Colonic mucosa (tissue), 4 donors: ENCODE results near the gene SH3D19. TPM values are rescaled to one million over a fixed set of nuclear protein-coding genes. Genes with fewer than 3 reads are reported as not detected.

ENCODE experiments used
- DNase-seq: peaks from one replicate; pipeline ENCODE4 v3.0.0-alpha.2; 2020
- H3K27ac ChIP-seq: fragments of 200-600 bp; one replicate; pipeline ENCODE4 v1.8.0; 2021
- H3K27me3 ChIP-seq: fragments of 200-600 bp; one replicate; pipeline ENCODE4 v1.8.0; 2021
- H3K36me3 ChIP-seq: fragments of 200-600 bp; one replicate; pipeline ENCODE4 v1.8.0; 2021
- H3K4me1 ChIP-seq: fragments of 200-600 bp; one replicate; pipeline ENCODE4 v1.8.0; 2021; ENCODE audit warnings: mild to moderate bottlenecking
- H3K4me3 ChIP-seq: fragments of 200-600 bp; one replicate; pipeline ENCODE4 v1.8.0; 2021
- H3K9ac ChIP-seq, 2 donors: one replicate each; pipeline ENCODE4 v1.7.0; 2013; ENCODE audit warnings: control low read depth in 2 of 2, low read depth in 2 of 2, low read length in 2 of 2
- H3K9me3 ChIP-seq: fragments of 200-600 bp; one replicate; pipeline ENCODE4 v1.8.0; 2021
- CTCF ChIP-seq: fragments of 200-600 bp; IDR thresholded peaks from one replicate; pipeline ENCODE4 v1.8.0; 2022; ENCODE audit warnings: antibody characterized with exemption, mild to moderate bottlenecking
- intact Hi-C: fragments of 100-400 bp; cut with DNase I; formaldehyde crosslinking; loops from one replicate; pipeline ENCODE4 v1.14.1; 2022
- total RNA-seq, 2 donors: library from RNA; stranded (reverse); fragmentation: NEBNext Ultra II Directional in 1 of 2; extraction: Animal tissue kit (Norgen Biotek cat#: 25700) in 1 of 2; gene quantifications; one replicate each; pipeline ENCODE4 v1.2.1, GENCODE V29; 2021
- donor health status: healthy.
- donor health status: DM: no; HTN: no; CAD: no.
- donor health status: DM: no; HTN: no; CAD: no.

The SH3D19 gene
- total RNA-seq, 2 donors from 2014 or later = 75.5 to 104 TPM

DNA sequence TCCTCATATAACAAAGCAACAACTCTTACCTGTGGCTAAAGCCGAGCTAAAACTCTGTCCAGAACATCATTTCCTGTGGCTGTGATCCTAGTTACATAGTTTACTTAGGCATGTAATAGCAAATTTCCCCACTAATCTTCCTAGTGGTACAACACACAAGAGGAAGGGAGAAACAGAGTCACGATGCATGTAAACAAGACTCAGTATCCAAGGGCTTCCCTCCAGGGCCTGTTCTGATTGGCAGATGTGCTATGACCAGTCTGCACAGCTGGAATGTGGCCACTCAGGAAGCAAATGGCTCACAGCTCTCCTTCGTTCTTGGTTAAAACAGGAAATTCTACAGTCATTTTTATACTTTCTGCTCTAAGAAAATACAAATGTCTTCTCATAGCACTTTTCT, 97.7 kb downstream of the SH3D19 start:
- Histone ChIP-seq H3K4me3 (no peak overlapping the region), H3K36me3 (no peaks in the 10 kb centered on the region), H3K27ac (peak overlapping the region; percentile 18), H3K9ac (no peak overlapping the region), H3K4me1 (no peaks in the 10 kb centered on the region), H3K9me3 (no peaks in the 10 kb centered on the region), H3K27me3 (no peaks in the 10 kb centered on the region)
- intact Hi-C loops = no loop called here
- no peak for TF ChIP-seq CTCF
- no peak for DNase-seq

GRCh38 chr4:151227172-151227571, 98.2 kb downstream of the SH3D19 start:
- TF ChIP-seq CTCF = no peak

DNA sequence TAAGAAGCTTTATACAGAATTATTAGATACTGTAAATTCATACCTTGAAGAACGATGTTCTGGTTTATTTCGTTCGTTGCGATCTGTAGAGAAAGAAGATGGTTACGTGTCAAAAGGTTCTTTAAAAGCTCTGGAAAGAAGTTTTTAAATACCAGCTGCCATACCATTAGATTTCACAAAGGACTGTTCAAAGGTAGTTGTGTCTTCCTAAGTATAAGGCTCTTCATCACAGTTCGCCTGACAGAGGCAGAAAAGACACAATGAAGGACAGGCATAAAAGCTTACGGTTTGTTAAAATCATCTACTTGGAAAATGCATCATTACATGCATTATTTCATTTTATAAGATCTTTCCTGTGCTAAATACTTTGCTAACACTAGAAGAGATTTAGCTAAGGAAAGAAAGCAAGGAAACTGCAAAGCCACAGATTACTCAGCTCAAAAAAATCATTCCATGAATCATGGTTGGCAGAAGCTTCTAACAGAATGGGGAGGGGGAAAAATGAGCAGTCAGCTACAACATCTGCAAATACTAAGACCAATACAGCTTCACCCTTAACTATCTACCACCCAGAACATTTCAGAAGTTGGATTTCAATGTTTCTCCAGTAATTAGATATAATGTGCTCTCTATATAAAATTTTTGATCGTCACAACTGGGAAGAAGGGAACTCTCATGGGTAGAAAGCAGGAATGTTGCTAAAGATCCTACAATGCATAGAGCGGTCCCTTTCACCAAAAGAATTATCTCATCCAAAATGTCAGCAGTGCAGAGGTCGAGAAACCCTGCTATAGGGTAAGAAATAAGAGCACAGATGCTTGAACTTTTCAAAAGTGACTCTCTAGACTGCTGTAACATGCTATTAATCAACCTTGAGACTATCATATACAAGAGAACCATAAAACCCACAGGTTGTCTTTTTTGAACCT, 99.1 kb downstream of the SH3D19 start:
- peak overlapping the region; percentile 51 for H3K27ac ChIP-seq
- no peak overlapping the region for H3K4me3 ChIP-seq
- H3K36me3 ChIP-seq = no peaks in the 10 kb centered on the region
- TF ChIP-seq CTCF = no peak
- no peaks in the 10 kb centered on the region for H3K9me3 ChIP-seq
- H3K9ac ChIP-seq = no peak overlapping the region
- H3K27me3 ChIP-seq = no peaks in the 10 kb centered on the region
- H3K4me1 ChIP-seq = no peaks in the 10 kb centered on the region
- DNase-seq = no peak
- intact Hi-C loops = no loop called here

More at GRCh38 chr4:151227172-151227571, 98.2 kb downstream of the SH3D19 start:
- DNase-seq = no peak
- H3K27me3 ChIP-seq = no peaks in the 10 kb centered on the region
- peak overlapping the region; percentile 18 for H3K27ac ChIP-seq
- intact Hi-C loops = no loop called here
- no peaks in the 10 kb centered on the region for H3K9me3 ChIP-seq
- H3K4me3 ChIP-seq = no peak overlapping the region
- no peaks in the 10 kb centered on the region for H3K36me3 ChIP-seq
- no peaks in the 10 kb centered on the region for H3K4me1 ChIP-seq
- H3K9ac ChIP-seq = no peak overlapping the region

- H3K27me3 ChIP-seq = no peaks in the 10 kb centered on the region
Observed at GRCh38 chr4:151223465-151223864, 101.9 kb downstream of the SH3D19 start.

DNA sequence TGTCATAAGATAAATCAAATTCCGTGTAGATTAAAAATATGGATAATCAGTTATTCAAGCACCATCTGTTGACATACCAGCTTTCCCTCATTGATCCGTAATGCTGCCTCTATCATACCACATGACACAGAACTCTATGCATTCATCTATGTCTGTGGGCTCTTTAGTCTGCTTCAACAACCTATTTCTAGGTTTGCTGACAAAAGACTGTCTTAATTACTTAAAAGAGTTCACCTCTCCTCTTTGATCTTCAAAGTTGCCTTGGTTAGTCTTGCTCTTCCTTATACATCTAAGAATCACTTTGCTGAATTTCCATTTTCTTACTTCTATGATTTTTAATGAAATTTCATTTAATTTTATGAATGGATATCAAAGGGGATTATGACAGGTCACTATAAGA, 105.5 kb downstream of the SH3D19 start:
- H3K36me3 ChIP-seq = no peaks in the 10 kb centered on the region
- H3K9me3 ChIP-seq = no peaks in the 10 kb centered on the region
- no peaks in the 10 kb centered on the region for H3K4me1 ChIP-seq
- intact Hi-C loops = no loop called here
- no peak overlapping the region for H3K9ac ChIP-seq
- no peak for DNase-seq
- no peak overlapping the region for H3K27ac ChIP-seq
- H3K27me3 ChIP-seq = no peaks in the 10 kb centered on the region
- H3K4me3 ChIP-seq = no peak overlapping the region
- no peak for TF ChIP-seq CTCF

More at GRCh38 chr4:151223465-151223864, 101.9 kb downstream of the SH3D19 start:
- no peaks in the 10 kb centered on the region for H3K36me3 ChIP-seq
- no peak for TF ChIP-seq CTCF
- H3K27ac ChIP-seq = no peak overlapping the region
- H3K4me3 ChIP-seq = no peak overlapping the region
- no peaks in the 10 kb centered on the region for H3K4me1 ChIP-seq
- no peak for DNase-seq
- no peak overlapping the region for H3K9ac ChIP-seq
- H3K9me3 ChIP-seq = no peaks in the 10 kb centered on the region
- intact Hi-C loops = no loop called here
